ENCODE measurements around the gene ACSS1.

DNA sequence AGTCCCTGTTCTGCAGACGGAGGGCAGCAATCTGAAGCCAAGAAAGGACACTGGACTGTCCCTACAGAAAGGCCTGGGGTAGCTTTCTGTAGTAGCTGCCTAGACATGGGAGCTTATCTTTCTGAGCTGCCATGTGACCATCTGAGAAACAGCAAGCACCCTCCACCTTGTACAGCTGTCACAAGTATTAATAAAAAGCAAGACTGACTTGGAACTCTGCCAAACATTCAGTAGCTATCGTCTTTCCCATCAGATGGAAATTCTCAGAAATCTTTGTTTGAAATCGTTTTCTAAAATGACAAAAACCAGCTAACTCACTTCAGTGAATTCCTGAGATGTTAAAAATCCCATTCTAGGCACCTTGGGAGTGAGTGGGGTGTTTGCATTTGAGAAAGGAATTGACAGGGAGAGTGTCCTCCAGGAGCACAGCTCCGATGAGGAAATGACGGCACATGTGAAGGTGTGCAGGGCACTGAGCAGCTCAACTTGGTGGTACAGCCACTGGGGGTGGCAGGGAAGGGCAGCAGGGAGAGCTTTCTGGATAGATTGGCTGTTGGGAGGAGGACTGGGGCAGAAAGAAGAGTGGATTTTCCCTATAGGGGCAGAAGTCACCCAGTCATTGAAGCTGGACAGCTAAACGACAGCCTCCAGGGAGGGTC is 24.5 kb downstream of the ACSS1 start:
- TF ChIP-seq, protein P1, sequence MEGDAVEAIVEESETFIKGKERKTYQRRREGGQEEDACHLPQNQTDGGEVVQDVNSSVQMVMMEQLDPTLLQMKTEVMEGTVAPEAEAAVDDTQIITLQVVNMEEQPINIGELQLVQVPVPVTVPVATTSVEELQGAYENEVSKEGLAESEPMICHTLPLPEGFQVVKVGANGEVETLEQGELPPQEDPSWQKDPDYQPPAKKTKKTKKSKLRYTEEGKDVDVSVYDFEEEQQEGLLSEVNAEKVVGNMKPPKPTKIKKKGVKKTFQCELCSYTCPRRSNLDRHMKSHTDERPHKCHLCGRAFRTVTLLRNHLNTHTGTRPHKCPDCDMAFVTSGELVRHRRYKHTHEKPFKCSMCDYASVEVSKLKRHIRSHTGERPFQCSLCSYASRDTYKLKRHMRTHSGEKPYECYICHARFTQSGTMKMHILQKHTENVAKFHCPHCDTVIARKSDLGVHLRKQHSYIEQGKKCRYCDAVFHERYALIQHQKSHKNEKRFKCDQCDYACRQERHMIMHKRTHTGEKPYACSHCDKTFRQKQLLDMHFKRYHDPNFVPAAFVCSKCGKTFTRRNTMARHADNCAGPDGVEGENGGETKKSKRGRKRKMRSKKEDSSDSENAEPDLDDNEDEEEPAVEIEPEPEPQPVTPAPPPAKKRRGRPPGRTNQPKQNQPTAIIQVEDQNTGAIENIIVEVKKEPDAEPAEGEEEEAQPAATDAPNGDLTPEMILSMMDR (IDR thresholded peaks at IDR 0.05; ENCODE audit: low read depth, low read length), result no peak
- no peak for TF ChIP-seq MAX (IDR thresholded peaks at IDR 0.05; ENCODE audit: low read depth, low read length)
- no peak for TF ChIP-seq MYC (IDR thresholded peaks at IDR 0.05; ENCODE audit: low read depth, low read length)
- no peak for TF ChIP-seq POLR2A (IDR thresholded peaks at IDR 0.05; ENCODE audit: extremely low read depth, insufficient read length)
